NCI-H2196 (cell line): Measurements from ENCODE around the gene PPP1R12C.

ENCODE experiments used
- DNase-seq: peaks from one replicate; lab custom pipeline; 2025; ENCODE audit not compliant: unreplicated experiment; lab: John Stamatoyannopoulos, UW

The PPP1R12C gene

DNA sequence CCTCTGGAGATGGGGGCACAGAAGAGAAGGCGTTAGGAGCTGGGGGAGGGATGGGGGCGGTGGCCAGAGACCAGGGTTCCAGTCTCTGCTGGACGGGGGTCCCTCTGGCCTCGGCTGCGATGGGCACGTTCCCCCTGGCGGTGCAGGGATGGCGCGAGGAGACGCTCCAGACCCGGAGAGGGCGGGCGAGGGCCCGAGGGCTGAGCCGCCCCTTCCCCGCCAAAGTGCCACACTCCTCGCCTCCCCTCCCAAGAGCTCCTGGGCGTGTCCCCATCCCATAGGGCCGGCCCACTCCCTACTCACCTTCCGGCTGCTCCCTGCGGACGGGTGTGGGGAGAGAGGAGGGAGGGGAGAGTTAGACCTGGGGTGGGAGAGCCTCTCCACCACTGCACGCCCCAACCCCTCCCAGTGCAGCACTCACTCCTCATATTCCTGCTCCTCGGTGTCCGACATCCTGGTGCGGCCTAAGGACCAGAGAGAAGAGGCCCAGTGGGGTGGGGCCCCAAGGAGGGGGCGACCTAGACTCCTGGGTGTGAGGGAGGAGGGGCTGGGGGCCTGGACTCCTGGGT is 29.4 kb upstream of the PPP1R12C start:
- peak; percentile 85 for DNase-seq

DNA sequence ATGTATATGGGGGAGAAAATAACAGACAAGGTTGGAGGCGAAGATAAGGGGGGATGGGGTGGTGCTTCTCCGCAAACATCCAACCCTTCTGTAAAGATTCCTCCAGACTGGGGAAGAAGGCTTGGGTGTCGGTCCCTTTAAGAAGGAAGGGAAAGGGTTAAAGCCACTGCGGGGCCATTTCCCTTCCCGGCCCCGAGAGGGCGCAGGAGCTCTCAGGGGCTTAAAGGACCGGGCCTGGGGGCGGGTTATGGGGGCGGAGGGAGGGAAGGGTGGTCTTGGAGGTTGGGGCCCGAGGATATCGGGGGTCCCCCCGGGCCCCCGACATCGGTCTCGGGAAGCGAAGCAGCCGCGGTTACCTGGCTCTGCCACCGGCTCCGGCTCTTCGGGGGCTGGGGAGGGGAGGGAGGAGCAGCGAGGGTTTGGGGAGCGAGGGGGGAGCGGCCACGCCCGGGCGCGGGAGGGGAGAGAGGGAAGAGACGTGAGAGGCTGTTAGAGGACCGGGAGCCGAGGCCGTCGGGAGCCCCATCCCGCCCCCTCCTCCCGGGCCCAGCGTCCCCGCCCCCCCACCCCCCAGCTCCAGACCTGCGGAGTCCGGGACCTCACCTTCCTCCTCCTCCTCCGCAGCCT is 28.8 kb upstream of the PPP1R12C start:
- DNase-seq, result peak; percentile 73

DNA sequence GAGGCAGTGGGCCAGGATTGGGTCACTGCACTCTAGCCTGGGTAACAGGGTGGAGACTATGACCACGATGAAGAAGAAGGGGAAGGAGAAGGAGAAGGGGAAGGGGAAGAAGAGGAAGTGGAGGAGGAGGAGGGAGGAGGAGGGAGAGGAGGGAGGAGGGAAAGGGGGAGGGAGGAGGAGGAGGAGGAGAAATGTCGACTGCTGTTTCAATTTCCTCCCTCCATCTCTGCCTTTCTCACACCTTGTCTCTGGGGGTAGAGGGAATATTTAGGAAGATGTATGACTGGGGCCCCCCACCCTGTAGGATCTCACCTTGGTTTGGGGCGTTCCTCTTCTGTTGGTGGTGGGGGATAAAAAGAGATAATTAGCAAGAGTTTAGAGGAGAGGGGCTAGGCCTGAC is 27.8 kb upstream of the PPP1R12C start:
- DNase-seq, result no peak

DNA sequence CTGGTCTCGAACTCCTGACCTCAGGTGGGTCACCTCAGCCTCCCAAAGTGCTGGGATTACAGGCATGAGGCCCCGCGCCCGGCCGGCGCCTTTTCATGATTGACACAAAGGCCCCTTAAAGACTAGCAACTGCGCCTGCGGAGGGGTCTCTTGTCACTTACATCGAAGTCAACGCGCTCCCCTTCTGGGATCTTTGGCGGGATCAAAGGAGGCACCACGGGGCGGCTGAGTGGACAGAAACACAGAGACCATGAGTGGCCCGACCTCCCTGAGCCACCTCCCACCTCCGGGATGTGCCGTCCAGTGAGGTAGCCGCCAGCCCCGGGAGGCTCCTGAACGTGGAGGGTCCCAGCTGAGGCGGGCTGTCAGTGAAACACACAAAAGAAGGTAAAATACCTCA is 24.3 kb upstream of the PPP1R12C start:
- DNase-seq, result no peak

DNA sequence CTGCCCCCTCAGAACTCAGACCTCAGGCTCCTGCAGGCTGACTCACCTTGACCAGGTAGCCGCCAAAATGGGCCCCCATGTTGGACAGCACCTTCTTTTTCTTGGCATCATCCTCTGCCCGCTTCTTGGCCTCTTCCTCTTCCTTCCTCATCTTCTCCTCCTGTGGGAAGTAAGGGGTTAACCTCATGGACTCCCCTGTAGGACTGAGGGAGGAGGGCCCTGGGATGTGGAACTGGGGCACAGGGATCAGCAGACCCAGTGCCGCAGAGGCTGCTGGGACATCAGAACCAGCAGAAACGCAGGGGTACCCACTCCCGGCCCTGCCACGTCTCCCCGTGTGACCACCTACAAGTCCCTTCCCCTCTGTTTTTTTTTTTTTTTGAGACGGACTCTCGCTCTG is 20.5 kb upstream of the PPP1R12C start:
- DNase-seq, result no peak

DNA sequence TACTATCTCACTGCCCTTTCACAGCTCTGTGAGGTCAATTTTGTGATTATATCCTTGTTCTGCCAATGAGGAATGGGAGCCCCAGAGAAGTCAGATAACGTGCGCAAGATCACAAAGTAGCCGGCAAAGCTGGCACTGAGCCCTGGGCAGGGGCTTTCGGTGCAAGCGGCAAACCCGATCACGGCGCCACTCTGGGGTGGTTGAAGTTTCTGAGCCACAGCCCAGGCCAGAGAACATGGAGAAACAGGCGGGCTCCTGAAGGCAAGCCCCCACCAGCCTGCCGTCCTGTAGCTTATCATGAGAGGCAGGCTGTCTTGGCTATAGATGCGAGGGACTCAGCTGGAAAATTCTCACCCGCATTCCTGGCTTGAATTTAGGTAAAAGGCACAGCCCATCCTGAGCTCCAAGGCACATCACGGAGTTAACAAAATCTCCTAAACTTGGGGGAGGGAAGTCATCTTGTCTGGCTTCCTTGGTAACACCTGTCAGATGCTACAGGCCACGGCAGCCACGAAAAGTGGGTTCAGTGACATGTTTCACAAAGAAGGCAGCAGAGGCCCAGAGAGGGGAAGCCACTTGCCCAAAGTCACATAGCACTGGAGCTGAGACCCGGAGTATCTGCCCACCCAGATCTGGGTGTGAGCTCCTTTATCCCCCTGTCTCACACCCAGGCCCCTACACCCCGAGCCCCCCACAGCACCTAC is 19.1 kb upstream of the PPP1R12C start:
- DNase-seq, result no peak

DNA sequence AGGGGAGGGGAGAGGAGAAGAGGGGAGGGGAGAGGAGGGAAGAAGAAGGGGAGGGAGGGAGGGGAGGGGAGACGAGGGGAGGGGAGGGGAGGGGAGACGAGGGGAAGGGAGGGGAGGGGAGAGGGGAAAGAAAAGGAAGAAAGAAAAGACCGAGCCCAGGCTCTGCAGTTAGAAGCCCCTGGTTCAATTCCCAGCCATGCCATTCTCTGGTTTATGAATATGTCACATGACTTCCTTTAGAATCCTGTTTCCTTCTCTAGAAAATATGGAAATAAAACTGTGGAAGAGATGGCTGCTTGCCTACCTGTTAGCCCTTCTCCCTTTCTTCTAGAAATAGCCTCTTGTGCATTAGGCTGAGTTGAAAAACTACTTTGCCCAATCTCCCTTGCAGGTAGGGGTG is 17.3 kb upstream of the PPP1R12C start:
- DNase-seq, result no peak

DNA sequence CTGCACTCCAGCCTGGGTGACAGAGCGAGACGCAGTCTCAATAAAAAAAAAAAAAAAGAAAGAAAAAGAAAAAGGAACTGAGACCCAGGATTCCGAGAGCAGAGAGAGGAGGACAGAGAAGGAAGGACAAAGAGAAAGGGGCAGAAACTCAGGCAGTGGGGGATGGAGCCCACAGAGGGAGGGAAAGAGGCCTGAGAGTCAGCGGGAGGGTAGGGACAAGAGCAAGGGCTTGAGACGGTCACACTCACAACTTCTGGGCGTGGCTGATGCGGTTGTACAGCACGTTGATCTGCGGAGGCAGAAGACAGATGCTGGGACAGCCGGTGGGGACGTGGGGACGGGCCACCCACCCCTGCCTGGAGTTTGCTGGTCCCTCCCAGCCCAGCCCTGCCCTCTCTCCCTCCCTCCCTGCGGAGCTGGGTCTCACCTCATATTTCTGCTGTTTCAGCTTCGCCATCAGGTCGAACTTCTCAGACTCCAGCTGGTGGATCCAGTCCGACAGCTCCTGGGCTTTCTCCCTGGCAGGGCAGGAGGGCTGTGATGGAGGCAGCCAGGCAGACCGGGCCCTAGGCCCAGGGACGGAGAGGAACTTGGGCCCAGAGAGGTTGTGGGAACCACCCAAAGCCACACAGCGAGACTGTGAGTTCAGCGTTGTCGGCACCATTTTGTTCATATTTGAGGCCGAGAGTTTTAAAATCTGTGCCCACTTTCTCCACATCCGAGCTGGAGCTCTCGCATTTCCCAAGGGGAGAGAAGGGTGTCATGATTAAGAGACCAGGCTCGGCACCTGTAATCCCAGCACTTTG is 16.4 kb upstream of the PPP1R12C start:
- DNase-seq, result no peak

DNA sequence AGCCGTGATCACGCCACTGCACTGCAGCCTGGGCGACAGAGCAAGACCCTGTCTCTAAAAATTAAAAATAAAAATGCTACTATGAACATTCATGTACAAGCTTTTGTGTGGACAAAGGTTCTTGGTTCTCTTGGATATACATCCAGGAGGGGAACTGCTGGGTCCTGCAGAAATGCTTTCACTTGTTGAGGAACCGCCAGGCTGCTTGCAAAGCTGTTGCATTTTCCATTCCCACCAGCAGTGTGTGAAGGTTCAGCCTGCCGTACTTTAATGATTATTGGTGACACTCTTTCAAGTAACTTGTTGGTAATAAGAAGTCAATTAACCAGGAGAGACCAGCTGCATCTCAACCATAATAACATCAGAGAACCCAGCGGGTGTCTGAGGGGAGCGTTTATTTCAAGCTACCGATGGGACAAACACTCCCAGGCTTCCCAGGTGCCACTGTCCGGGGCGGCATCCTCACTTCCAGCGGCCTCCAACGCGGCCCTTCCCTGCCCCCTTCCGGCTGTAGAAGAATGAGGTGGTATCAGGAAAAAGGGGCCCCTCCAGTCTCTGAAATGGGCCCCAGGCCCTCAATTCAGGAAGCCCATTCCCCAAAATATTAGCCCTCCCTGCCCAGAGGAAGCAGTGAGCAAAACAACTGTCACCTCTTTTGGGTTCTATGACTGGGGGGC is 15.2 kb upstream of the PPP1R12C start:
- DNase-seq, result no peak

DNA sequence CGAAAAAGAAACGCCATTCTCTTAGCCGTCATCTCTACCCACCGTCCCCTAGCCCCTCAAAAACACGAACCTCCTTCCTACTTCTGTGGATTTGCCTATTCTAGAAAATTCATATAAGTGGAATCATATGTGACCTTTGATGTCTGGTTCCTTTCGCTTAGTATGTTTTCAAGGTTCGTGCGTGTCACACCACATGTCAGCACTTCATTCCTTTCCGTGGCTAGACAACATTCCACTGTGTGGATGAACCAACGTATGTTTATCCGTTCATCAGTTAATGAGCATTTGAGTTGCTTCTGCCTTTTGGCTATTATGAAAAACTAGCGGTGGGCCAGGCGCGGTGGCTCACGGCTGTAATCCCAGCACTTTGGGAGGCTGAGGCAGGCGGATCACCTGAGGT is 14.0 kb upstream of the PPP1R12C start:
- no peak for DNase-seq

DNA sequence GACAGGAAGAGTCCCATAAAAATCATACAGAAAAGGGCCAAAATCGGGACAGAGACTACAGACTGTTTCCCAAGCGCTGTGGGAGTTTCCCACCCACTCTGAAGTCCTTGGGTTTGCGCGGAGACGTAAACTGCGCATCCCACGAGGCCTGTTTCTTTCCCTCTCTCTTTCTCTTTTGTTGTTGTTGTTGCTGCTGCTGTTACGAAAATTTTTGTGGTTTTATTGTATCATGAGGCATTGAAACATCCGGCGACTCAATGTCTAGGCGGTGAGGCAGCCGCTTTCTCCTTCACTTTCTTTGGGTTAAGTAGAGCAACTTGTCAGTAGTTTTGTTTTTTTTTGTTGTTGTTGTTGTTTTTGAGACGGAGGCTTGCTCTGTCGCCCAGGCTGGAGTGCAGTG is 1.6 kb upstream of the PPP1R12C start:
- DNase-seq, result no peak

DNA sequence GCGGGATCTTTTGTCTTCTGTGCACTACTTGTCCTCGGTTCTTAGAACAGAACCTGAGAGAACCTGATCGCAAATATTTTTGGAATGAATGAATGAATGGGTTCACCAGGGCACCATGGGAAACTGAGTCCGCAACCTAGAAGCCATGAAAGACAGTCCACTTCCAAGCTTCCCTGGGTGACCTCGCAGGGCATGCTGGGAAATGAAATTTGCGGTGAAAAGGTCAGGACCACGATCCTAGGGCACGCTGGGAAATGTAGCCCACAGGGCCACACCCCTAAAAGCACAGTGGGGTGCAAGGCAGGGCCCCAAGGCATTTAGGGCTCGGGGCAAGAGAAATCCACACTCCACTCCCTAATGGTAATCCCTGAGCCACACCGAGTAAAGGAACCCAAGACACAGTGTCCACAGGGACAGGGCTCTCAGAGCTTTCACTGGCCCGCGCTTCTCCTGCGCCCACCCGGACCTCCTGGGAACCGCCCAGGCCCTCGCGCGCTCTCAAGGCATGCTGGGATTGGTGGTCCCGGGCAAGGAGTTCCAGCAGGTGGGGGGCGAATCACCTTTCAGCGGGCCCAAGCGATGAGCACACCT is 1.1 kb upstream of the PPP1R12C start:
- no peak for DNase-seq

DNA sequence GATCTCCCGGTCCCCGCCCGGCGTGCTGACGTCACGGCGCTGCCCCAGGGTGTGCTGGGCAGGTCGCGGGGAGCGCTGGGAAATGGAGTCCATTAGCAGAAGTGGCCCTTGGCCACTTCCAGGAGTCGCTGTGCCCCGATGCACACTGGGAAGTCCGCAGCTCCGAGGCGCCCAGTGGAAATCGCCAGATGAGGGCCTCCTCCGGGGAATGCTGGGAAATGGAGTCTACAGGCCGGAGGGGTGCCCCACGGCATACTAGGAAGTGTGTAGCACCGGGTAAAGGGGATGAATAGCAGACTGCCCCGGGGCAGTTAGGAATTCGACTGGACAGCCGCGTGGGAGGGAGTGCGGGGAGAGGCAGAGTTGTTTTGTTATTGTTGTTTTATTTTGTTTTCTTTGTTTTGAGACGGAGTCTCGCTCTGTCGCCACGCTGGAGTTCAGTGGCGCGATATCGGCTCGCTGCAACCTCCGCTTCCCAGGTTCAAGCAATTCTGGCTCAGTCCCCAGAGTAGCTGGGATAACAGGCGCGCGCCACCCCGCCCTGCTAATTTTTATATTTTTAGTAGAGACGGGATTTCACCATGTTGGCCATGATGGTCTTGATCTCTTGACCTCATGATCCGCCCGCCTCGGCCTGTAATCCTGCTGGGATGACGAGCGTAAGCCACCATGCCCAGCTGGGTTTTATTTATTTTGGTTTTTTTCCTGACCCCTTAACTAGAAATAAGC is 390 bp upstream of the PPP1R12C start:
- peak; percentile 99 for DNase-seq

DNA sequence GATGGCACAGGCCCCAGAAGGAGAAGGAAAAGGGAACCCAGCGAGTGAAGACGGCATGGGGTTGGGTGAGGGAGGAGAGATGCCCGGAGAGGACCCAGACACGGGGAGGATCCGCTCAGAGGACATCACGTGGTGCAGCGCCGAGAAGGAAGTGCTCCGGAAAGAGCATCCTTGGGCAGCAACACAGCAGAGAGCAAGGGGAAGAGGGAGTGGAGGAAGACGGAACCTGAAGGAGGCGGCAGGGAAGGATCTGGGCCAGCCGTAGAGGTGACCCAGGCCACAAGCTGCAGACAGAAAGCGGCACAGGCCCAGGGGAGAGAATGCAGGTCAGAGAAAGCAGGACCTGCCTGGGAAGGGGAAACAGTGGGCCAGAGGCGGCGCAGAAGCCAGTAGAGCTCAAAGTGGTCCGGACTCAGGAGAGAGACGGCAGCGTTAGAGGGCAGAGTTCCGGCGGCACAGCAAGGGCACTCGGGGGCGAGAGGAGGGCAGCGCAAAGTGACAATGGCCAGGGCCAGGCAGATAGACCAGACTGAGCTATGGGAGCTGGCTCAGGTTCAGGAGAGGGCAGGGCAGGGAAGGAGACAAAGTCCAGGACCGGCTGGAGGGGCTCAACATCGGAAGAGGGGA is 1.1 kb downstream of the PPP1R12C start:
- no peak for DNase-seq

DNA sequence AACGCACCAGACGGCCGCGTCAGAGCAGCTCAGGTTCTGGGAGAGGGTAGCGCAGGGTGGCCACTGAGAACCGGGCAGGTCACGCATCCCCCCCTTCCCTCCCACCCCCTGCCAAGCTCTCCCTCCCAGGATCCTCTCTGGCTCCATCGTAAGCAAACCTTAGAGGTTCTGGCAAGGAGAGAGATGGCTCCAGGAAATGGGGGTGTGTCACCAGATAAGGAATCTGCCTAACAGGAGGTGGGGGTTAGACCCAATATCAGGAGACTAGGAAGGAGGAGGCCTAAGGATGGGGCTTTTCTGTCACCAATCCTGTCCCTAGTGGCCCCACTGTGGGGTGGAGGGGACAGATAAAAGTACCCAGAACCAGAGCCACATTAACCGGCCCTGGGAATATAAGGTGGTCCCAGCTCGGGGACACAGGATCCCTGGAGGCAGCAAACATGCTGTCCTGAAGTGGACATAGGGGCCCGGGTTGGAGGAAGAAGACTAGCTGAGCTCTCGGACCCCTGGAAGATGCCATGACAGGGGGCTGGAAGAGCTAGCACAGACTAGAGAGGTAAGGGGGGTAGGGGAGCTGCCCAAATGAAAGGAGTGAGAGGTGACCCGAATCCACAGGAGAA is 1.9 kb downstream of the PPP1R12C start:
- DNase-seq, result no peak

DNA sequence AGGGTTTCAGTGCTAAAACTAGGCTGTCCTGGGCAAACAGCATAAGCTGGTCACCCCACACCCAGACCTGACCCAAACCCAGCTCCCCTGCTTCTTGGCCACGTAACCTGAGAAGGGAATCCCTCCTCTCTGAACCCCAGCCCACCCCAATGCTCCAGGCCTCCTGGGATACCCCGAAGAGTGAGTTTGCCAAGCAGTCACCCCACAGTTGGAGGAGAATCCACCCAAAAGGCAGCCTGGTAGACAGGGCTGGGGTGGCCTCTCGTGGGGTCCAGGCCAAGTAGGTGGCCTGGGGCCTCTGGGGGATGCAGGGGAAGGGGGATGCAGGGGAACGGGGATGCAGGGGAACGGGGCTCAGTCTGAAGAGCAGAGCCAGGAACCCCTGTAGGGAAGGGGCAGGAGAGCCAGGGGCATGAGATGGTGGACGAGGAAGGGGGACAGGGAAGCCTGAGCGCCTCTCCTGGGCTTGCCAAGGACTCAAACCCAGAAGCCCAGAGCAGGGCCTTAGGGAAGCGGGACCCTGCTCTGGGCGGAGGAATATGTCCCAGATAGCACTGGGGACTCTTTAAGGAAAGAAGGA is 2.8 kb downstream of the PPP1R12C start:
- no peak for DNase-seq

DNA sequence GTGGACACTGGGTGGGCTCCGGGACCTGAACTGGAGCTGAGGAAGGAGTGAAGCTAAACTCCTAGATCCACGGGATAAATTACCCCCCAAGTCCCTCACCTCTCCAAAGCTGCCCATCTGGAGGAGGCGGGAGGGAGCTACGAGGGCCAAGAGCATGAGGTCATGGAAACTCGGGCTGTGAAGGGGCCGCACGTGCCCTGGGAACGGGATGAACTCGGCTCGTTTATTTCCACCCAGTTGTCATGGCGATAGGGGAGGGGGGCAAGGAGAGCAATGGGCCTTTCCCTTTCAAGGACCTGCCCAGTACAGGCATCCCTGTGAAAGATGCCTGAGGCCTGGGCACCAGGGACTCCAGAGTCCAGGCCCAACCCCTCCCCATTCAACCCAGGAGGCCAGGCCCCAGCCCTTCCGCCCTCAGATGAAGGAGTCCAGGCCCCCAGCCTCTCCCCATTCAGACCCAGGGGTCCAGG is 3.8 kb downstream of the PPP1R12C start:
- peak; percentile 61 for DNase-seq

DNA sequence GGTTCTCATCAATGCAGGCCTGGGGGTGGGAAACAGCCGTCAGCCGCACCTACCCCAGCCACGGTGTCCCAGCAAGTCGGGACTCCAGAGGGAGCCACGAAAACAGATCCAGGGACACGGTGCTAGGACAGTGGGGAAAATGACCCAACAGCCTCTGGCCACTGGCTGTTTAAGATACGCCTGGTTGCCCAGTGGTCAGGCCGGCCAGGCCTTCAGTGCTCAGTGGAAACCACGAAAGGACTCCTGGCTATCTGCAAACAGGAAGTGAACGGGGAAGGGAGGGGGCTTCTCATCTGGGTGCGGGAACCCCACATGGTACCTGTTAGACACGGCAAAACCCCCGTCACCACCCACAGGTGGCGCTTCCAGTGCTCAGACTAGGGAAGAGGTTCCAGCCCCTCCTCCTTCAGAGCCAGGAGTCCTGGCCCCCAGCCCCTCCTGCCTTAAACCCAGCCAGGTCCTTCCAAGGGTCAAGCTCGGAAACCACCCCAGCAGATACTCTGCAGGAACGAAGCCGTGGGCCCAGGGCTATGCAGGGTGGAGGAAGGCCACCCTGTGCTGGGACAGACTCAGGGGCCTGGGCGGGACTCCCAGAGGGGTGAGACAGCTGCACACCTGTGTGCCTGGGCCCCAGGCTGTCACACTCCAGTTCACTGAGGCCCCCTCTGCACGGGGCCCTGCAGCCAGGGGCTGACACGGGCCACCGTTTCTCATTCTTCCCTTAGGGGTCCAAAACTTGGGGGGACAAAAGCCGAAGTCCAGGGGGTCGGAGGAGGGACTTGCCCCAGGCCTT is 4.5 kb downstream of the PPP1R12C start:
- no peak for DNase-seq
